ENCODE measurements around the gene RAB20. TPM values are rescaled to one million over a fixed set of nuclear protein-coding genes. Genes with fewer than 3 reads are reported as not detected.
"Not testable (repeated sequence)": the region's sequence is repeated elsewhere in the genome, so short reads cannot be mapped to it uniquely, and the experiment has no call there.

Gene RAB20
- total RNA-seq, 1 experiment from 2014 or later: 21.0 TPM

DNA sequence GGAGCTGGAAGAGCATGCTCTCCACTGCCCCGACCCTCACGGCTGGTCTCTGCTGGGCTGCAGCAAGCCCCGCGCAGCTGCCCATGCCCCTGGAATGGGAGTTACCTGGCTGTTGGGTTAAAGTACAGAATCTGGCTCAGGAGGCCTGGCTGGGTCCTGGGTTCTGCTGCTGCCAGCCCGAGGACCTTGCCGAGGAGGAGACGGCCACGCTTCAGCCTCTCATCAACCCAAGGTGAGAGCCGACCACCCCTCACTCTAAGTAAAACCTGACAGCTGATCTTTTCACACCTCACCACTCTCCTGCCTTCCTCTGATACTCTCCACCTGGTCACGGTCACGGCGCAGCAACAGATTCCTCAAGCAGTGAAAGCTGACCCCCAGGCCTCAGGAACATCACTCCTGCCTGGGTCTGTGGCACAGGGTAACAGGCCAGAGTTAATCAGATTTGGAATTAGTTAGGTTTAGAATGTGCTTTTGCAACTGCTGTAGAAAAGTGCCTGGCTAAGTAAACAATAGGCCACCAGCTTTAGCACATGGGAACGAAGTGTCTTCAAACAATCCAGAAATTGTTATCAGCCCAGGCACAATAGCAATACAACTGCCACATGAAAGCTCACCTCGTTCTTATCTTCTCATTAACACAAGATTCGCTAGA, 20.5 kb downstream of the RAB20 start:
- DNase-seq (ENCODE audit: low read depth, low spot score): no peak
- in situ Hi-C loops (cut with HindIII; ENCODE audit: low pct_unique_long_range_greater_than_20kb, low sequenced_read_pairs): no loop called here

DNA sequence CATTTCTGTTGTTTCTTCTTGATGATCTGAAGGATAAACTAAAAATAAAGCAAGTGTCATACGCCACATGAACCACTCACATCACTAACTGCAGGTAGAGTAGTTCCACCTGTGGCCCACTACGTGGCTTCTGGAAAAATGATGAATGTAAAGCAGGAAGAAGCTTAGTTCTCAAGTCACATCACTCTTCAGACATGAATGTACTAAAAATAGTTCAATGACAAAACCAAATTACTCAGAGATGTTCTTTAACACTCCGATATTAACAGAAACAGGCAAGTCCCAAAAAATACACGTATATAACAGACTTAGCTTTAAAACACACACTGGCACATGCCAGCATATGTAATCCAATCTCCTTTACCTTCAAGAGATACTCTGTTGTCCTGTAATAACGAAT, 21.6 kb downstream of the RAB20 start:
- in situ Hi-C loops (cut with HindIII; ENCODE audit: low pct_unique_long_range_greater_than_20kb, low sequenced_read_pairs): no loop called here

GRCh38 chr13:110538632-110539031, 22.9 kb downstream of the RAB20 start:
- peak; percentile 47 for DNase-seq (ENCODE audit: low read depth, low spot score)
- in situ Hi-C loops (cut with HindIII; ENCODE audit: low pct_unique_long_range_greater_than_20kb, low sequenced_read_pairs): no loop called here

More for the DNA sequence above, 21.6 kb downstream of the RAB20 start:
- DNase-seq (ENCODE audit: low read depth, low spot score): no peak

- in situ Hi-C loops (cut with HindIII; ENCODE audit: low pct_unique_long_range_greater_than_20kb, low sequenced_read_pairs): no loop called here
Measured at GRCh38 chr13:110536006-110536693, 25.4 kb downstream of the RAB20 start.

GRCh38 chr13:110535526-110535925, 26.0 kb downstream of the RAB20 start:
- in situ Hi-C loops (cut with HindIII; ENCODE audit: low pct_unique_long_range_greater_than_20kb, low sequenced_read_pairs): no loop called here
- DNase-seq (ENCODE audit: low read depth, low spot score): no peak

More at GRCh38 chr13:110536006-110536693, 25.4 kb downstream of the RAB20 start:
- no peak for DNase-seq (ENCODE audit: low read depth, low spot score)

- in situ Hi-C loops (cut with HindIII; ENCODE audit: low pct_unique_long_range_greater_than_20kb, low sequenced_read_pairs): no loop called here
- no peak for DNase-seq (ENCODE audit: low read depth, low spot score)
Measured at GRCh38 chr13:110533771-110534670, 27.5 kb downstream of the RAB20 start.

GRCh38 chr13:110532258-110532657, 29.3 kb downstream of the RAB20 start:
- DNase-seq (ENCODE audit: low read depth, low spot score); in situ Hi-C loops (cut with HindIII; ENCODE audit: low pct_unique_long_range_greater_than_20kb, low sequenced_read_pairs): not testable (repeated sequence)

DNA sequence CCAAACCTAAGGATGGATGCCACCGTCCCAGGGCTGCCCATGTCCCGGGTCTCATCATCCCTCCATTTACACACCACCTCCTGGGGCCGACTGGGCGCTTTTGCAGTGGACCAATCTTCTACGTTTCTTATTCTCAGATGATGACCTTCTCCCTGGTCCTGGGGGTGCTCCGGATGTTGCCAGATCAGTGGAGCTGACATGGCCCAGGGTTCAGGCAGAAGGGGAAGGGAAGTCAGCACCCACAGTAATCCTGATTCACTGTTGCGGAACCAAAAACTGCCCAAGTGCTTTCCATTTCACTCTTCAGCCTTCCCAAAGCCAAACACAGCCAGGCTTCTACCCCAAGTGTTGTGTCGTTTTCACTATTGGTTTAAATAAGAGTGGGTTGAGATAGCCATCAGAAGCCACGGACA, 29.8 kb downstream of the RAB20 start:
- in situ Hi-C loops (cut with HindIII; ENCODE audit: low pct_unique_long_range_greater_than_20kb, low sequenced_read_pairs): no loop called here
- no peak for DNase-seq (ENCODE audit: low read depth, low spot score)

- no peak for DNase-seq (ENCODE audit: low read depth, low spot score)
- in situ Hi-C loops (cut with HindIII; ENCODE audit: low pct_unique_long_range_greater_than_20kb, low sequenced_read_pairs): no loop called here
Measured at GRCh38 chr13:110531100-110531499, 30.4 kb downstream of the RAB20 start.

- in situ Hi-C loops (cut with HindIII; ENCODE audit: low pct_unique_long_range_greater_than_20kb, low sequenced_read_pairs): no loop called here
- no peak for DNase-seq (ENCODE audit: low read depth, low spot score)
Measured at GRCh38 chr13:110529522-110530311, 31.8 kb downstream of the RAB20 start.

- in situ Hi-C loops (cut with HindIII; ENCODE audit: low pct_unique_long_range_greater_than_20kb, low sequenced_read_pairs): no loop called here
- peak; percentile 73 for DNase-seq (ENCODE audit: low read depth, low spot score)
Measured at GRCh38 chr13:110528911-110529310, 32.6 kb downstream of the RAB20 start.

DNA sequence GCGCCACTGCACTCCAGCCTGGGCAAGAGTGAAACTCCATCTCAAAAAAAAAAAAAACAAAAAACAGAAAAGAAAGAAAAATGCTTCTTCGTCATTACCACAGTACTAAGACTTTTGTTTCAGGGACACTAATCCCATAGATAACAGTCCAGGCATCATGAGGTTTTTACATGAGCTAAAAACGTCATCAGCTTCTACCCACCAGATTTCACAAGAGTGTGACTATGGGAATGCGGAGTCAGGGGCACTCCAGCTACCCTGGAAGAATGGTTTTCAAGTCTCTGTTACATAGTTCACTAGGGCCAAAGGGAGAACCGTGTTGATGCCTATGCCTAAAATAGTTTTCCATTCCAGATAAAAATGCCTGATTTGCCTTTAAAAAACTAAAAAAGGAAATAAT, 33.2 kb downstream of the RAB20 start:
- in situ Hi-C loops (cut with HindIII; ENCODE audit: low pct_unique_long_range_greater_than_20kb, low sequenced_read_pairs): no loop called here

DNA sequence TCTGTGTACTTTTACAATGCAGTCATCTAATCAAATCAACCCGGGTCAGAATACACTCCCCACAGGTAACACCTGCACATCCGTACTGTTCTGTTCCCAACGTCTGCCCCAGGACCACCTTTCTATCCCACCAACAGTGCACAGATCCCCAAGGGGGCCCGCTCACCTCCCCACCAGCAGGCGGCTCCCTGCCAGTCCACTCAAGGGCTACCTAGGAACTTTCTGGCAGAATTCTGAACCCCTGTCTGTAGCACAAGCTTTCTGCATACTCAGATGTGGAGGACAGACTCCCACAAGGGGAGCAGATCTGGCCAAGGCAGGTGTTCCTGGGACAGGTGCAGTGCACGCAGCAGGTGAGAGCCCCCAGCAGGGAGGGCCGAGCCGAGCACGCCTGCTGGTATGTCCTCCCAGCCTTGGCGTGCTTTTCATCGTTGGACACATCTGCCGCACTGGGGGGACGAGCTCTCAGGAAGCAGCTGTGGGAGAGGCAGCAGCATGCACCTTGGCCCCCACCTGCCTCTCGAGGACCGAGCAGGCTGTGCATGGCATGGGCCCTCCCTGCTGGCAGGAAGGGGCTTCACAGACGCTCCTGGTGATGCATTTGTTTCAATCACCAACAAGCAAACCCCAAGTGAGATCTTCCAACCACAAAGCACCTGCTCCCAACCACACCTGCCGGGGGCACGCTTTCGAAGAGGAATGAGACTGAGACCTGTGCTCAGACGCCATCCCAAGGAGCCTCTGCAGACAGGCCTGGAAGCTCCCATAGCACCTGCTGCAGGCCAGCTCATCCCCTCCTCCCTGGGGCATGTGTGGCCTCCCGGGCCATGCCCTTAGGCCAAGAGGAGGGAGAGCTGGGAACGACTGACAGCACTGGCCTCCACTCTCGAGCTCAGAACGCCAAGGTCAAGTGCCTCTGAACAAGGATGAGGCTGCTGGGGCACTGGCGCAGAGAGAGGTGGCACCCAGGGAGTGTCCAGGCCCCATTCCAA, 35.9 kb downstream of the RAB20 start:
- in situ Hi-C loops (cut with HindIII; ENCODE audit: low pct_unique_long_range_greater_than_20kb, low sequenced_read_pairs): no loop called here
- no peak for DNase-seq (ENCODE audit: low read depth, low spot score)

More for the DNA sequence above, 33.2 kb downstream of the RAB20 start:
- peak; percentile 90 for DNase-seq (ENCODE audit: low read depth, low spot score)

DNA sequence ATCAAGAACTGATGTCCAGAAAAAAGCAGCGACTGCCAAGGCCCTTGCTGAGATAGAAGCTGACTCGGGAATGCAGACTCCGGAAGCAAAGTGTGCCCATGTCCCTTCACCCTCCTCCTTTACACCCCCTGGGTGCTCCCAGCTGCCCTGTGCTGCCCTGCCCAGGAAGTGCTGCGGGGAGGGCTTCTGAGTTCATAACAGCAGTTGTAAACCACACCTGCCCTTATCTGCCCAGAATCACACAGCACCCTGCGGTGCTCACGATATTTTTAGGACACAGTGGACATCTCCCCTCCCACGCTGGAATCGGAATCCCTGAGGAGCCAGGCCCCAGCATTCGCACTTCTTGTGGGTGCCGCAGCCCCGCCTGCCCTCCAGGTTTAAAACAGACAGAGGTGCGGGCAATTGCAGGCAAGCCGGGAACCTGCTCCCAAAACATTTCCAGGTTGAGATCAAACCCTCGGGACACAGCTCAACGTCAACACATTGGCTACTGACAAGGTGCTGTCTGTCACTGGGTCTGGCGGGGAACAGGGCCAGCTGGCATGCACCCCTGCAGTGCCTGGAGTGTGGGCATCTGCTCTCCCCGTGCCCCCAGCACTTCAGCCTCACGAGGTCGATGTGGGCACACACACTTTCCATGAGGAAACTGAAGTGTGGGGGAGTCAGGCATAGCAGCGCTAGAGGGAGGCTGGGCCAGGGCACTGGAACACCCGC, 36.8 kb downstream of the RAB20 start:
- in situ Hi-C loops (cut with HindIII; ENCODE audit: low pct_unique_long_range_greater_than_20kb, low sequenced_read_pairs): no loop called here
- DNase-seq (ENCODE audit: low read depth, low spot score): no peak

DNA sequence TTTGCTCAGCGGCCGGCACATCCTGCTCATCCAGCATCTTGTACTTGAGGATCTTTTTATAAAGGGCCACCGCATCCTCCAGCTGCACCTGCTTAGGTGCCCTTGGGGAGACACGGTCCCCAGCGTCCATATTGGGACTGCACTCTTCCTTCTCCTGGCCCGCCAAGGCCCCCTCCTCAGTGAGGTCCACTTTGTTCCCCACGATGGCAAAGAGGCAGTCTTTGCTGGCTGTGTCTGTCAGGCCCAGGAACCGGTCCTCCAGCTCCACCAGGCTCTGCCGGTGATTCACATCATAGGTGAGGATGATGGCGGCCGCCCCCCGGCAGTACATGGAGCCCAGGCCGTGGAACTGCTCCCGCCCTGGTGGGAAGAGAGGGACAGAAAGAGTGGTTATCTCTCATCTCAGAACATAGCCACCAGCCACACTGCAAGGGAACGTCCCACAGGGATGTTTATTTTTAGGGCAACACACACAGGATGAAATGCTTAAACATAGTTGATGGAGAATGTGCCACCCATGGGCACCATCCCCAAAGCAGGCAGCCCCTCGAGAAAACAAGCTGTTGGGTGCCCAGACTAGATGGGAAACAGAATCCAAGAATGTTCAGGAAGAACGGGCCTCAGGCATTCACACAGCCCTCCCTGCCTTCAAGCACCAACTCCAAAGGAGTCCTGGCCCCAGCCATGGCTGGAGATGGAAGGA, 37.5 kb downstream of the RAB20 start:
- in situ Hi-C loops (cut with HindIII; ENCODE audit: low pct_unique_long_range_greater_than_20kb, low sequenced_read_pairs): no loop called here
- no peak for DNase-seq (ENCODE audit: low read depth, low spot score)

Measured in SK-MEL-5 (cell line).